Jurkat, Clone E6-1 (cell line): ENCODE measurements around the gene TCP11L2. TPM values are rescaled to one million over a fixed set of nuclear protein-coding genes. Genes with fewer than 3 reads are reported as not detected.

Experiments
- DNase-seq: peaks from one replicate; pipeline ENCODE4 v3.0.0-alpha.2; 2011; ENCODE audit warnings: low read depth, low spot score
- H3K4me3 ChIP-seq: 2 replicates; pipeline ENCODE4 v1.5.1; 2011; ENCODE audit warnings: mild to moderate bottlenecking, low read length, control low read depth, moderate library complexity
- polyA plus RNA-seq: library from polyadenylated mRNA; unstranded; fragments of >200 nt; gene quantifications from one replicate; pipeline ENCODE4 v1.2.1, GENCODE V29; 2012; ENCODE audit warnings: missing spikeins; ENCODE audit not compliant: insufficient read length, insufficient read depth

The TCP11L2 gene
- 0.76 TPM for polyA plus RNA-seq

DNA sequence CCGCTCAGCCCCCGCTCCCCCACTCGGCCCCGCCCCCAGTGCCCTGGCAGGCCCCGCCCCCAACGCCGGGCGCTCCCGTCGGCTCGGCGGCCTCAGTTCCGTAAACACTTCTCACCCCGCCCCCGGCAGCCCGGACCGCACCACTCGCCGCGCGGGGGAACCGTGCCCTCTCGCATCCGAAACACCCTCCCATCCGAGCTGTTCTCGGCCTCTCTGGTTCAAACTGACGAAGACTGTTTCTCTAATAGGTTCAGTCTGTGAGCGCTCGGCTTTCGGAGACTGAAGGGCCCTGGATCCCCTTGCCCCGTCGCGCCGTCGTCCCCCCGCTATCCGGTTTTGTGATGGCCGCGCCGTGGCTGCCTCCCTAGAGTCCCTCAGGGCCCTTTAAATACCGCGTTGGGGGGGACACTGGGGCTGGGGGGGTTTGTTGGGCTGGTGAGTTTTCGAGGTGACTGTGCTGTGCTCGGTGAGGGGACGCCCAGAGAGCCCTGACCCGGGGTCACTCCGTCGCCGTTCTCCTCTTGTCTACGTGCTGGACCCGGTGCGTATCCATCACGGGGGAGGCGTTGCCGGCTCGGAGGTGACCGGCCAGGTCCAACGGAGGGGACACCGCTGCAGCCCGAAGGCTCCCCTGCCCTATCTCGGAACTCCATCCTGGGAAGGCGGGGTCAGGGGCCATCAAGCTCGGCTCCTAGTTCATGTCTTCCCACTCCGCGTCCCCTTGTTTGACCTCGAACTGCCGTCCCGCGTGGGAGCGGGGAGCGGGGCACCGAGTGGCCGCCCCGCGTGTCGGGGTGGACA is at the start of gene TCP11L2:
TSS of gene TCP11L2 (plus strand) at position 333 of the 801 bp plus-strand sequence. CDS start 8,343 bp downstream, outside the sequence.
- DNase-seq: peak; percentile 46
- H3K4me3 ChIP-seq: peak within 1 kb of the TSS; percentile 86

DNA sequence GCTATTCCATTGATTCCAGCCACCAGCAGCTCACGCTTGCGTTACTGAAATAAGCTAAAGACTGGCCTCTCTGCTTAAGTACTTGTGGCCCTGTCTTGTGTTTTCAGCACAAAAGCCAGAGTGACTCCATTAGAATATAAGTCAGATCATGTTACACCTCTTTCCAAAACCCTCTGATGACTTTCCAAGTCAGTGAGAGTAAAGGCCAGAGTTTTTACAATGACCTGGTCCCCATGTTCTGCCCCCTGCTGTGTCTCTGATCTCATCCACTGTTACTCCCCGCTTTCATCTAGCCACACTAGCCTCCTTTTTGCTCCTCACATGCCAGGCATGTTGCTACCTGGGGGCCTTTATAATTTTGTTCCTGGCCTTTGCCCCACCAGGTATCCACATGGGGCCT is 47.8 kb upstream of the TCP11L2 start:
- no peak for DNase-seq
- no peak overlapping the region for H3K4me3 ChIP-seq

DNA sequence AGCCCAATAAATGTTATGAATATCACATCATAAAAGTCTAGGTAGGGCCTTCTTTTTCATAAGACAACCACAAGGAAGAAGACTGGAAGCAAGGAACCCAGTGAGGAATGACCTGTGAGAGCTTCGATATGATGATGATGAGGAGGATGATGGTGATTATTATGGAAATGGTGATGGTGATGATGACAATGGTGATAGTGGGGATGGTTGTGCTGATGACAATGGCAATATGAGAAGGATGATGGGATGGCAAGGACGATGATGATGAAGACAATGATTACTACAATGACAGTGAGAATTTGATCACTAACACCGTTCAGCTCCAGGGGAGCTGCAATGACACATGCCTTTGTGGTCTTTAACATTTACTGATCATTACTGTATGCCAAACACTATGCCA is 47.0 kb upstream of the TCP11L2 start:
- no peak overlapping the region for H3K4me3 ChIP-seq
- no peak for DNase-seq

DNA sequence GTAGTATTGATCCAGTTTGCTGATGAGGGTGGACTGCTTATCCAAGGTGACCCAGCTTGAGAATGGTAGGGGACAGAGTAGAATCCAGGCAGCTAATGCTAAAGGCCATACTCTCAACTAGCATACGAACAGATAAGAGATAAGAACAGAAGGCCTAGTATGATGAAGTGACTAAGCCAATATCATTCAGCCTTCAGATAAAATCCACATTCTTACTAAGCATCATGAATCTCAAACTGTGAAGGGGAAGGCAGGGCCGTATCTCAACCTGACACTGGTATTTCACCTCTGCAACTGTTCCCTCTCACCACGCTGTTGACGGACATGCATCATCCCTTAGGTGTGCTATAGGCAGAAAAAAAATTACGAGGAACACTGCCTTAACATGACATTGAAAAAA is 46.6 kb upstream of the TCP11L2 start:
- DNase-seq: no peak

DNA sequence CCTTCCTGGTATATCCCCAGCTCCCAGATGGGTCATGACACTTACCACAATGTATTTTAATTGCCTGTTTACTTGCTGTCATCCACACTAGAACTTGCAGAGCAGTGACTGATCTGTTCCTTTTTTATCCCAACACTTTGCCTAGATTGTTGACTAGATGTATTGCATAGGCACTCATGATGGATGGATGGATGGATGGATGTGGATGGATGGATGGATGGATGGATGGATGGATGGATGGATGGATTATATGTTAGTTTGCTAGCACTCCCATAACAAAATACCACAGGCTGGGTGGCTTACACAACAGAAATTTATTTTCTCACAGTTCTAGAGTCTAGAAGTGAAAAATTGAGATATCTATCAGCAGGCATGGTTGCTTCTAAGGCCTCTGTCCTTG is 46.0 kb upstream of the TCP11L2 start:
- no peak overlapping the region for H3K4me3 ChIP-seq
- no peak for DNase-seq

More for the DNA sequence above, 46.6 kb upstream of the TCP11L2 start:
- H3K4me3 ChIP-seq: no peak overlapping the region

DNA sequence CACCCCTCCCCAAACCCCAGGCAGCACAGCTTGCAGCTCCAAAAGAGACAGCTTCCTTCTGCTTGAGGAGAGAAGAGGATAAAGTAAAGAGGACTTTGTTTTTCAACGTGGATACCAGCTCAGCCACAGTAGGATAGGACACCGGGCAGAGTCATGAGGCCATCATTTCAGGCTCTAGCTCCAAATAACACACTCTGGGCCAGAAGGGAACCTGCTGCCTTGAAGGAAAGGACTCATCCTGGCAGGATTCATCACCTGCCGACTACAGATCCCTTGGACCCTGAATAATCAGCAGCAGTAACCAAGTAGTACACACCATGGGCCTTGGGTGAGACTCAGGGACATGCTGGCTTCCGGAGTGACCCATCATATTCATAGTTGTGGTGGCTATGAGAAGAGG is 44.3 kb upstream of the TCP11L2 start:
- no peak for DNase-seq
- no peak overlapping the region for H3K4me3 ChIP-seq

DNA sequence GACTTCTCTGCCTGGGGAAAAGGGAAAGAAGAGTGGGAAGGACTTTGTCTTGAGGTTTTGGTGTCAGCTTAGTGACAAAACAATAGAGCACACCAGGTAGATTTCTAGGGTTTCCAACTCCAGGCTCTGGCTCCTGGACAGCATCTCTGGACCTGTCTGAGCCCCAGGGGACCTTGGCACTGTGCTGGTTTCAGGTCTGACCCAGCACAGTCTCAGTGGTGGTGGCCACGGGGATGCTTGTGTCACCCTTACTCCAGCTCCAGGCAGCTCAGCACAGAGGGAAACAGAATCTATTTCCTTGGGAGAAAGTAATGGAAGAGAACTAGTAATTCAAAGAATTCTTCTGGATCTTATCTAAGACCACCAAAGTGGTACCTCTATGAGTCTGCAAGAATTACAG is 43.6 kb upstream of the TCP11L2 start:
- no peak for DNase-seq
- no peak overlapping the region for H3K4me3 ChIP-seq

DNA sequence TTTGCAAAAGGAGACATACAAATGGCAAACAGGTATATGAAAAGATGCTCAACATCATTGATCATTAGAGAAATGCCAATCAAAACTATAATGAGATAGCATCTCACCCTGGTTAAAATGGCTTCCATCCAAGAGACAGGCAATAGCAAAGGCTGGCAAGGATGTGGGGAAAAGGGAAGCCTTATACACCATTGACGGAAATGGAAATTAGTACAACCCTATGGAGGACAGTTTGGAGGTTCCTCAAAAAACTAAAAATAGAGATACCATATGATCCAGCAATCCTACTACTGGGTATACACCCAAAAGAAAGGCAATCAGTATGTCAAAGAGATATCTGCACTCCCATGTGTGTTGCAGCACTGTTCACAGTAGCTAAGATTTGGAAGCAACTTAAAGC is 37.4 kb upstream of the TCP11L2 start:
- H3K4me3 ChIP-seq: no peak overlapping the region
- no peak for DNase-seq

DNA sequence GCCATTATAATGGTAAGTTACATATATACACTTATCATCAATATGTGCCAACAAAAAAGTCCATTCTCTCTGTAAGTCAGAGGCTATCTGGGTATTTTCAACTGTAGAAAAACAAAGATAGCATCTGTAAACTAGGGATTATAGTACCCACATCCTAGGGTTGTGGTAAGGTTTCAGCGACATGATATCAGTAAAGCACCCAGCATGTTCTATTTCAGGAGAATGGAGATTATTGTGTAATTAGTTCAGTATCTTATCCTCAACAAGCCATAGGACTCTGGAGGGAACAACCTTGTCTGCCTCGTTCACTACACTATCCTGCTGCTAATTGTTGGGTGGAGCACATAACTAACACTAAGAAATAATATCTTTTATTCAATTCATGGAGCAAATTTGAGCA is 35.0 kb upstream of the TCP11L2 start:
- H3K4me3 ChIP-seq: no peak overlapping the region
- DNase-seq: peak; percentile 22

DNA sequence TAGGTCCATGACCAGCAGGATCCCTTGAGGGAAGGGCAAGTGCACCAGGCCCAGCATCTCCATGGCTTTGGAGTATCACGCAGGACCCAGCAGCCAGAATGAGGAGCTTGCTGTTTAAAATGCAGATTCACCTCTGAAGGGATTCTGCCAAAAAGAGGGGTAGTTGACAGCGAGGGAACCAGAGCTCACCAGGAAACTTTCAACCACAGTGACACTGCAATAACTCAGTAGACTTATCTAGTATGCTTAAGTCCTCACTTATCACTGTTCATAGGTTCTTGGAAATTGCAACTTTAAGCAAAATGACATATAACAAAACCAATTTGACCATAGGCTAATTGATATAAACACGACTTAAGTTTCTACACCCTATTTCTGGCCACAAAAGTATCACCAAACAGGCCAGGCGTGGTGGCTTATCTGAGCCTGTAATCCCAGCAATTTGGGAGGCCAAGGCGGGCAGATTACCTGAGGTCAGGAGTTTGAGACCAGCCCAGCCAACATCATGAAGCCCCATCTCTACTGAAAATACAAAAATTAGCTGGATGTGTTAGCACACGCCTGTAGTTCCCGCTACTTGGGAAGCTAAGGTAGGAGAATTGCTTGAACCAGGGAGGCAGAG is 33.3 kb upstream of the TCP11L2 start:
- no peak overlapping the region for H3K4me3 ChIP-seq
- no peak for DNase-seq

DNA sequence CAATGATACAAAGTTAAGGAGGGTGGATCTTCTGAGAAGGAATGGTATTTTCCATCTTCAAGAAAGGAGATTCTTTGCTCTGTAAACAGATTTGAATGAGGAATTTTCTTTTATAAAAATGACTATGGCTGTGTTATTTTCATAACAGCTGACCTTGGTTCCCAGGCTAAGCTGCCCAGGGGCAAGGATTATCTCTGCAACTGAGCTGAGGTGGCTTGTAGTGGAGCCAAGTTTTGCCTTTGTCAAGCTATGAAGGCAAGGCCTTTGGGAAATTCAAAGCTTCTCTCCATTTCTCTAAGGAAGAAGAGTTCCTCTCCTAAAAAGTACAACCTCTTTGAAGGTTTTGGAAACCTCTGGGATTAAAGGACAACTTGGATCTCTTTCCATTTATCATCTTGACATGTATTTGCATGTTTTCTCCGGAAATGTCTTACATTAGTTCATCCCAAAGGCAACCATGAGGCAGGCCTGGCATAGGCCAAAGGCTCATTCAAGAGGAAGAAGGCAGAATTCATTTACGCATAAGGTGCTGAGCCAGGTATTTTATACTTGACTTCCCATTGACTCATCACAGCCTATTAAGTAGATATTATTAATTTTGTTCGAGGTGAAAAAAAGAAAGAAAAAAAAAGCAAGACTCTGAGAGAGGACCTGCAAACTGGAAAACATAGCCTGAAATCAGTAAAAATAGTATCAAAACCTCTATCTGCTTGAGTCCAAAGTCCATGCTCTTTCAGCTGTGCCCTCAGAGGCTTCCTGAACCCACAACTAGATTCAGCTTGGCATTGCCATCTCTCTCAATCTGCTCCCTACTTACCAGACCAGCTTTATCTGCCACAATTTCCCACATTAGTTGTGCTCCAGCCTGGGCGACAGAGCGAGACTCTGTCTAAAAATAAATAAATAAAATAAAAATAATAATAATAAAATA is 30.7 kb upstream of the TCP11L2 start:
- no peak for DNase-seq
- no peak overlapping the region for H3K4me3 ChIP-seq

DNA sequence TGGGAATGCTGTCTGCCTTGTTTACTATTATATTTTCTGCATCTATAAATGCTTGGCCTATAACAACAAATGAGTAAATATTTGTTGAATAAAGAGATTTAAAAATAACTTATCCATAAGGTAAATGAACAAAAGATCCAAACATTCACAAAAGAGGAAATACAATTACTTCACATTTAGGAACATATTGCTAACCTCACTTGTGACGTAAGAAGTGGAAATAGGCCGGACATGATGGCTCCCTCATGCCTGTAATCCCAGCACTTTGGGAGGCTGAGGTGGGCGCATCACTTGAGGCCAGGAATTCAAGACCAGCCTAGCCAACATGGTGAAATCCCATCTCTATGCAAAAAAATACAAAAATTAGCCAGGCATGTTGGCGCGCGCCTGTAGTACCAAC is 29.0 kb upstream of the TCP11L2 start:
- DNase-seq: no peak
- H3K4me3 ChIP-seq: no peak overlapping the region

DNA sequence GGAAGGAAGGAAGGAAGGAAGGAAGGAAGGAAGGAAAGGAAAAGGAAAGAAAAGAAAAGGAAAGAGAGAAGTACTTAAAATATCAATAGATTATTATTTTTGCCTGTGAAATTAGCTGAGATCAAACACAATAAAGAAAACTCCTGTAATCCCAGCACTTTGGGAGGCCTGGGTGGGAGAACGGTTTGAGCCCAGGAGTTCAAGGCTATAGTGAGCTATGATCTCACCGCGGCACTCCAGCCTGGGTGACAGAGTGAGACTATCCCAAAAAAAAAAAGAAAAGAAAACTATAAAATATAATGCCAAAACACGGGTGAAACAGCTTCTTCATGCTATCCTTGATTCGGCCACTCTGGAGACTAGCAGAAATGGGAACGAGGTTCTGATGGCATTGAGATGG is 28.5 kb upstream of the TCP11L2 start:
- H3K4me3 ChIP-seq: no peak overlapping the region
- DNase-seq: no peak

DNA sequence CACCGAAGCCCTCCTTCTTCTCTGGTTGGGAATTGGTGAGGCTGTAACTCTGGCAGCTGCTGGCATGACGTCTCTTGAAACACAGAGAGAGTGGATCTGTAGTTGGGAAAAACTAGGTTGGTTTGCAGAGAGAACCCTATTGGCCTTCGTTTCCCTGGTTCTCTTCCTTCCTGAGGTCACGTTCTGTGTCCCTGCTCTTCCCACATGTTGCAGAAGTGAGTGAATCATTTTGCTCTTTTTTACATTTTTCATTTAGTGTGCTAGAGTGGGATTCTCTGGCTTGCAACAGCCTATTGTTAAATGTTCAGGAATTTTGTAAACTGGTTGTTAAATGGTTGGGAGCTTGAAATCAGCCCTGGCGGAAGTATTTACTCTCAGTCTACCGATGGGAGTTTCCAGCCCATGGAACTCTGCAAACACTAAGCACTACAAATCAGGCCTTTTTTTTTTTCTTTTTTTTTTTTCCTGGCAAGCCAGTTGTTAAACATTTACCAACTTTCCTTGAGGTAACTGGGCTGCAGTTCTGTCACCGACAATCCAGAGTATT is 27.9 kb upstream of the TCP11L2 start:
- no peak for DNase-seq
- no peak overlapping the region for H3K4me3 ChIP-seq

DNA sequence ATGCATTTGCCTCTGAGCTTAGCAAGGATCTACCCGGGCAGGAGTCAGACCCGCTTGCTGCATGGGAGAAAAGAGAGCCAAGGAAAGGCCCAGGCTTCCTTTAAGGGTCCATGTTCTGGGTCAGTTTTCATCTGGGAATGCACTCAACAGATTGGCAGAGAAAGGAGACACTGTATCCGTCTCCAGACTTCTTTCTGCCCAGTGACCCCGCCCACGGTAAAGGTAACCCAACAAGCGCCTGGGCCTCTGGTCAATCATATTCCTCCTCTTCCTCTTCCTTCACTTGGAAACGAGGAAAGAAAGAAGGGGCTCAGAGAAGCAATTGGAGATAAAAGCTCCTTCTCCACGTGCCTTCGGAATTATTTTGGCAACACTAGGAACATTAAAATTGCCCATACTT is 27.1 kb upstream of the TCP11L2 start:
- H3K4me3 ChIP-seq: no peak overlapping the region
- DNase-seq: no peak

DNA sequence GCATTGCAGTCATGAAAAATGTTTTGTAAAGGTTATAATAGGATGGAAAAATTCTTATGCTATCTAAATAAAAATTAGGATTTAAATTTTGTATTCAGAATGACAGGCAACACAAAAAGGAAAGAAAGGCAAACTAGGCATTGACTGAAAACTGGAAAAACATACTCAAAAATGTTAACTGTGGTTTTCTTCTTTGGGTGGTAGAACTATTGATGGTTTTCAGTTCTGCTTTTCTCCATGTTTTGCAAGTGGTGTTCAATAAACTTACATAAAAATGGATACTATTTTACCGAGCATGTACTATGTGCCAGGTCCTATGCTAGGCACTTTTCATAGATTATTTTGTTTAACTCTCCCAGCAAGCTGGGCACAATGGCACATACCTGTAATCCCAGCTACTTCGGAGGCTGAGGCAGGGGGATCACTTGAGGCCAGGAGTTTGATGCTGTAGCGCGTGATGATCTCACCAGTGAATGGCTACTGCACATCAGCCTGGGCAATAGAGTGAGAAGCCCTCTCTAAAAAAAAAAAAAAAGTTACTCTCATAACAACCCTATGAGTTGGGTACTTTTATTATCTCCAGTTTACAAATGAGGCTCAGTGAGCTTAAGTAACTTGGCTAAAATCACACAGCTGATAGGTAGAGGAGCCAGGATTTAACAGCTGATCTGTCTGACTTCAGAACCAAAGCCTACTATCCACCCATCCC is 26.3 kb upstream of the TCP11L2 start:
- no peak for DNase-seq
- H3K4me3 ChIP-seq: no peak overlapping the region

DNA sequence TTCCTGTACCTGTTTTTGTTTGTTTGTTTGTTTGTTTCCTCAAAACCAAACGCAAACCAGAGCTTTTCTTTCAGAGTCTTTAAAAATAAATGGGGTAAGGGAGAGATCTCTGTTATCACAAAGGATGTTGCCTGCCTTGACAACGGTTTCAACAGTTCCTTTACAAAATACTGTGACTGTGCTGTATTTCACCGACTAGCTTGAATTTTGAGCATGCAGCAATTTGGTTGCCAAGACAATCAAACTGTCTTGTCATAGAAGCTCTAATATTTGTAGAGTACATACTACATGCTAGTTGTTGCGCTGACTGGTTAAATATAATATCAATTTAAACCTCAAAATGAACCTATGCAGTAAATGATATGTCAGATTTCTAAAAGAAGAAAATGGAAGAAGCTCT is 22.4 kb upstream of the TCP11L2 start:
- H3K4me3 ChIP-seq: no peak overlapping the region
- DNase-seq: no peak

DNA sequence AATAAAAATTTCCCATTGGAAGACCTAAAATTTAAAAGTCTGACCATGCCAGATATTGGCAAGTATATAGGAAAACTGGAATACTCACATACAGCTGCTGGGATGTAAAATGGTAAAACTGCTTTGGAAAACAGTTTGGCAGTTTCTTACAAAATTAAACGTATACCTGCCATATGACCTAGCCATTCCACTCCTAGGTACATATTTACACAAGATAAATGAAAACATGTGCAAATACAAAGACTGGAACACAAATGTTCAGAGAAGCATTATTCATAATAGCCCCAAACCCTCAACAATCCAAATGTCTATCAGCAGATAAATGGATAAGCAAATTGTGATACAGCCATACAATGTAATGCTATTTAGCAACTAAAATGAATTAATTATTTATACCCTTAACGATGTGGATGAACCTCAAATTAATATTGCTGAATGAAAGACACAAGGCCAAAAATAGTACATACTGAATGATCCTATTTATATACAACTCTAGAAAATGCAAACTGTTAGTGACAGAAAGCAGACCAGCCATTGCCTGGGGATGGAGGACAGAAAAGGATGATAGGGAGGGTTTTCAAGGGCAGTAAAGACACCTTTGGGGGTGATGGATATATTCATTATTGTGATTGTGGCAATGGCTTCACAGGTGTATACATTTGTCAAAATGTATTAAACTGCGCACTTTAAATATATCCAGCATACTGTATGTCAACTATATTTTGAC is 21.3 kb upstream of the TCP11L2 start:
- no peak overlapping the region for H3K4me3 ChIP-seq
- no peak for DNase-seq
